Adipose tissue (tissue), 3 donors: Measurements from ENCODE around the gene ASPSCR1. TPM values are rescaled to one million over a fixed set of nuclear protein-coding genes. Genes with fewer than 3 reads are reported as not detected.
A peak's percentile ranks its signal among the peaks of the same experiment; 100 is the strongest.
"Not testable (repeated sequence)": the region's sequence is repeated elsewhere in the genome, so short reads cannot be mapped to it uniquely, and the experiment has no call there.

Experiments
- H3K27ac ChIP-seq: one replicate; pipeline ENCODE4 v1.5.1; 2013; ENCODE audit warnings: low read depth, low read length
- WGBS, 3 donors: extraction: QIAGEN DNeasy Blood & Tissue Kit; methylation state at CpG; one replicate each; pipeline ENCODE4 v1.1.7; 2013; 5-methylcytosine and 5-hydroxymethylcytosine counted together
- polyA plus RNA-seq, 3 donors: library from polyadenylated mRNA; stranded (reverse); fragments of 200-250 nt; gene quantifications; one replicate each; pipeline ENCODE4 v1.2.3, GENCODE V29; 2013
- donor health status: healthy with polysubstance abuse.
- donor health status: Bipolar disorder and iron deficiency.
- donor health status: healthy.

ASPSCR1 gene
- polyA plus RNA-seq, 3 donors: 17.7 to 35.4 (median 31.0) TPM

DNA sequence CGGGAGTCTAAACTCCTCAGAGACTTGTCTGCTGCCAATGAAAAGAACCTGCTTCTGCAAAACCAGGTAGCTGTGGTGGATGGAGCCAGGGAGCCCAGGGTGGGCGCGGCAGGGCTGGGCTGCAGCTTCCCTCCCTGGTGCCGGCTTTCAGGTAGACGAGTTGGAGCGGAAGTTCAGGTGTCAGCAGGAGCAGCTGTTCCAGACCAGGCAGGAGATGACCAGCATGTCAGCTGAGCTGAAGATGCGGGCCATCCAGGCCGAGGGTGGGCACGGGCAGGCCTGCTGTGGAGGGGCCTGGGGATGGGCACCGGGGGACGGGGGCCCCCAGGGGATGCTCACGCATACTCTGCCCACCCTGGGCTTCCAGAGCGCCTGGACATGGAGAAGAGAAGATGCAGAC, 50.8 kb downstream of the ASPSCR1 start:
- no peak overlapping the region for H3K27ac ChIP-seq
- WGBS, 3 donors: 96 to 98% (median 96%) methylated on average over 13 of the region's 13 CpGs

DNA sequence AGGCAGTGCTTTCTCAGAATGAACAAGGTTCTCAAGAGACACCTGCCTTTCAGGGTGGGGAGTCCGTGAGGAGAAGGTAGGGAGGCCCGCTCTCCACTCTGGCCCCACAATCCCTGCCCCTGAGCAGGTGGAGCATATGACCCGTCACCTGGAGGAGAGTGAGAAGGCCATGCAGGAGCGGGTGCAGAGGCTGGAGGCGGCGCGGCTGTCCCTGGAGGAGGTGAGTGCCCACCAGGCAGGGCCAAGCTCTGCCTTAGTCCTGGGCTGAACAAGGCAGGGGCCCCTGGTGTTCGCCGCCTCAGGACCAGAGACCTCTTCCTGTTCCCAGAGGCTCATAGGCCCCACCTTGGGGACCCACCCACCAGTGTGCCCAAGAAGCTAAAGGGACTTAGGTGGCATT, 51.5 kb downstream of the ASPSCR1 start:
- H3K27ac ChIP-seq: no peak overlapping the region
- 94 to 98% (median 97%) methylated on average over 9 of the region's 9 CpGs for WGBS, 3 donors

DNA sequence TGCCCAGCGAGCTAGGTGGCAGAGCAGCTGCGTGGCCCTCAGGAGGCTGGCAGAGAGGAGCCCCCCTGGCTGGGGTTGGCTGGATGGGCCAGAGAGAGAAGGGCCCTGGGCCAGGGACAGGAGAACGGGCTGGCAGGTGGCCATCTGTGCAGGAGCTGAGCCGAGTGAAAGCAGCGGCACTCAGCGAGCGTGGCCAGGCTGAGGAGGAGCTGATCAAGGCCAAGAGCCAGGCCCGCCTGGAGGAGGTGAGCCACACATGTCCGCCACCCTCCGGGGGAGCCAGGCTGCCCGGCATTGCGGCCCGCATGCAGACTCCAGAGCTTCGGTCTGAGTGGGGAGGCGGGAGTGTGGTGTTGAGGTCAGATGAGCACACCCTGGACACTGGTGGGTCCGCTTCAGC, 52.0 kb downstream of the ASPSCR1 start:
- WGBS, 3 donors: 87 to 94% (median 92%) methylated on average over 16 of the region's 16 CpGs
- H3K27ac ChIP-seq: no peak overlapping the region

- 66 to 73% (median 69%) methylated on average over 25 to 31 of the region's 31 CpGs for WGBS, 3 donors
- no peak overlapping the region for H3K27ac ChIP-seq
Measured at GRCh38 chr17:82029990-82030469, 52.6 kb downstream of the ASPSCR1 start.

DNA sequence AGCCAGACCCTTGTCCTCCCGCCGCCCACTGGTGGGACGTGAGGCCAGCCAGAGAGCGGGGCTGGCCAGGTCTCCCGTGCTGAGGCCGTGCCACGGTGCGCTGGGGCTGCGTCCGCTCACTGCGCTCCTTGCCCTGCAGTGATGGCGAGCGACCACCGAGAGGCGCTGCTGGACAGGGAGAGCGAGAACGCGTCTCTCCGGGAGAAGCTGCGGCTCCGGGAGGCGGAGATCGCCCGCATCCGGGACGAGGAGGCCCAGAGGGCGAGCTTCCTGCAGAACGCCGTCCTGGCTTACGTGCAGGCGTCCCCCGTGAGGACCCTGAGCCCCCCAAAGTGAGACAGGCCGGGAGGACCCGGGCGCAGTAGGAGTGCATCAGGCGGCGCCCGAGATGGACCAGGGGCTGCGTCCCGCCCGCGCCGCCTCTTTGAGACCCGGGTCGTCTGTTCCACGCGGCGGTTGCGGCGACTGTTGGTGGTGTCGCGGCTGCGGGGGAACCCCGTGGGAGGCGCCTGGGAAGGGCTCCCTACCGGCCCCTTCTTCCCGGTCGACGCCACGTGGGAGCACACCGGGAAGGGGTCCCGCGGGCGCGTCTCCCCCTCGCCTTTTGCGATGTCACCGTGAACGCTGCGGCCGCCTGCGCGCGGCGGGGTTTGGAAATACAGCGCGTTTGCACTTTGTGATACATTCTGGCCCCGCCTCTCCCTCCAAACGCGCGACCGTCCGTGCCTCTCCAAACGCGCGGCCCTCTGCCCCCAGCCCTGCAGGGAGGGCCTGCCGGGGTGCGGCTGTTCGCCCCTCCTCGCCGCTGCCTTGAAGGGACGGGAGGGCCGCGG, 53.3 kb downstream of the ASPSCR1 start:
- H3K27ac ChIP-seq: no peak overlapping the region
- 0 to 1% (median 1%) methylated on average over 57 to 94 of the region's 94 CpGs for WGBS, 3 donors

- no peak within 1 kb of the TSS for H3K27ac ChIP-seq
- WGBS, 3 donors: 0 to 1% (median 0%) methylated on average over 4 to 88 of the region's 96 CpGs
Measured at GRCh38 chr17:82031303-82031884, 54.0 kb downstream of the ASPSCR1 start, which contains the start of gene RAC3. RAC3 (plus strand) TSS chr17:82031678; CDS start chr17:82031762, 84 bp downstream.

GRCh38 chr17:82031885-82032627, 54.6 kb downstream of the ASPSCR1 start:
- H3K27ac ChIP-seq: no peak overlapping the region
- 13 to 21% (median 19%) methylated on average over 35 to 57 of the region's 59 CpGs for WGBS, 3 donors

- no peak overlapping the region for H3K27ac ChIP-seq
- WGBS, 3 donors: 92 to 95% (median 93%) methylated on average over 33 to 38 of the region's 38 CpGs
Measured at GRCh38 chr17:82033359-82034085, 56.1 kb downstream of the ASPSCR1 start.

- 66 to 88% (median 78%) methylated on average over 23 of the region's 23 CpGs for WGBS, 3 donors
- H3K27ac ChIP-seq: no peak overlapping the region
Measured at GRCh38 chr17:82034371-82035011, 57.1 kb downstream of the ASPSCR1 start.

- no peak overlapping the region for H3K27ac ChIP-seq
- 92 to 95% (median 95%) methylated on average over 8 of the region's 8 CpGs for WGBS, 3 donors
Measured at GRCh38 chr17:82035488-82035887, 58.1 kb downstream of the ASPSCR1 start.

DNA sequence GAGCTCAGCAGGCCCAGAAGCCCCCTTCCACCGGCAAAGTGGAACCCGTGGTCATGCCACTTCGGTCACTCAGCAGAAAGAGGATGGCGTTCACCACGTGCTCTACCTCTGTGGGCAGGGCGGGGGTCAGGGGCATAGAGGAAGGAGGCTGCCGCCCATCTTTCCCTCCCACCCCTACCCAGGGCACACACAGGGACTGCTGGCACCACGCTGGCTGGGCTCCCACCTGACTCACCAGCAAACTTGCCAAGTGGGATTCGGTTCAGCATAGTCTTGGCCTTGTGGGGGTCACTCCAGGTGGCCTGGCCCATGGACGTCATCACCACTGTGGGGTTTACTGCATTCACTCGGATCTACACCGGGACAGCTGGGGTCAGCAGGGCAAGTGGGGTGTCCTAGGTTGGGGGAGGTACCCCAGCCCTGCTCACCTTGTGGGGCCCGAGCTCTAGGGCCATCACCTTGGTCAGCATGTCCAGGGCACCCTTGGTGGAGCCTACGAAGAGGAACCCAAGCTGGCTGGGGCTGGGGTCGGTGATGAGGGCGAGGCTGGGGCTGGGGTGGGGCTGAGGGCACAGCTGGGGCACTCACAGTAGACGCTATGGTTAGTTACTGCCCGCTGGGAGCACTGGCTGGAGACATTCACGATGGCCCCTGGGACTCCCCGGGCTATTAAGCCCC, 58.7 kb downstream of the ASPSCR1 start:
- 79 to 94% (median 89%) methylated on average over 20 of the region's 20 CpGs for WGBS, 3 donors
- H3K27ac ChIP-seq: no peak overlapping the region

DNA sequence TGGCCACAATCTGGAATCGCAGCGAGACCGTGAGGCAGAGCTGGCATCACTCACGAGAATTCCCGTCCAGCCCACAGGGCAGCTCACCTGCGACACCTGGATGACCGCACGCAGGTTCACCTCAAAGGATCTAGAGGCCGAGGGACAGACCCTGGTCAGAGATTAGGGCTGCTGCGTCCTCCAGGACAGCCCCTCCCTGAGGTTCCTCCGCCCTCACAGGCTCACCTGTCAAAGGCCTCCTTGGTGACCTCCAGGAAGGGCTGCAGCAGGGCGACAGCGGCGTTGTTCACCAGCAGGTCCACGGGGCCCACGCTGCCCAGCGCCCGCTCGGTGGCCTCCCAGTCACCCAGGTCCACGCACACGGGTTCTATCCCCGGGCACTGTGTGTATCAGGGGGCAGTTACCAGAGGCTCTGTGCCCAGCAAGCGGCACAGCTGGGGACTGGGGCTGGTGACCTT, 59.2 kb downstream of the ASPSCR1 start:
- 21 to 47% (median 36%) methylated on average over 23 of the region's 23 CpGs for WGBS, 3 donors
- H3K27ac ChIP-seq: peak overlapping the region; percentile 79

- peak within 1 kb of the TSS; percentile 79 for H3K27ac ChIP-seq
- 0 to 1% (median 0%) methylated on average over 60 to 92 of the region's 92 CpGs for WGBS, 3 donors
Measured at GRCh38 chr17:82037092-82037888, 59.9 kb downstream of the ASPSCR1 start, which contains the start of gene DCXR. DCXR (minus strand) TSS chr17:82037697; CDS start chr17:82037682, 15 bp downstream.

- no peak overlapping the region for H3K27ac ChIP-seq
- 4 to 6% (median 6%) methylated on average over 10 of the region's 10 CpGs for WGBS, 3 donors
Measured at GRCh38 chr17:82037889-82038195, 60.4 kb downstream of the ASPSCR1 start.

- 73 to 90% (median 73%) methylated on average over 16 of the region's 16 CpGs for WGBS, 3 donors
- not testable (repeated sequence) for H3K27ac ChIP-seq
Measured at GRCh38 chr17:82038796-82039409, 61.5 kb downstream of the ASPSCR1 start.

- no peak overlapping the region for H3K27ac ChIP-seq
- WGBS, 3 donors: 73 to 96% (median 96%) methylated on average over 8 of the region's 8 CpGs
Measured at GRCh38 chr17:82039695-82040299, 62.4 kb downstream of the ASPSCR1 start.
